ENCODE measurements around the gene CCT5.
A peak's percentile ranks its signal among the peaks of the same experiment; 100 is the strongest.

Gene CCT5

GRCh38 chr5:10249948-10250805, at the start of gene CCT5:
TSS of gene CCT5 (plus strand) at chr5:10250280. CDS start at chr5:10250341, 61 bp downstream.
- DNase-seq, result peak; percentile 98

- DNase-seq, result no peak
Measured at GRCh38 chr5:10201223-10201868, 48.7 kb upstream of the CCT5 start.

- DNase-seq, result no peak
Measured at GRCh38 chr5:10202089-10202910, 47.8 kb upstream of the CCT5 start.

- DNase-seq, result no peak
Measured at GRCh38 chr5:10209004-10209403, 41.1 kb upstream of the CCT5 start.

- DNase-seq, result no peak
Measured at GRCh38 chr5:10213316-10213715, 36.8 kb upstream of the CCT5 start.

- DNase-seq, result no peak
Measured at GRCh38 chr5:10214041-10214440, 36.0 kb upstream of the CCT5 start.

GRCh38 chr5:10215366-10215765, 34.7 kb upstream of the CCT5 start:
- DNase-seq, result no peak

GRCh38 chr5:10216107-10216506, 34.0 kb upstream of the CCT5 start:
- no peak for DNase-seq

GRCh38 chr5:10218658-10219057, 31.4 kb upstream of the CCT5 start:
- no peak for DNase-seq

GRCh38 chr5:10219068-10219467, 31.0 kb upstream of the CCT5 start:
- no peak for DNase-seq

- no peak for DNase-seq
Measured at GRCh38 chr5:10220248-10220647, 29.8 kb upstream of the CCT5 start.

GRCh38 chr5:10222326-10222725, 27.8 kb upstream of the CCT5 start:
- no peak for DNase-seq

- no peak for DNase-seq
Measured at GRCh38 chr5:10227379-10227778, 22.7 kb upstream of the CCT5 start.

GRCh38 chr5:10228288-10228687, 21.8 kb upstream of the CCT5 start:
- DNase-seq, result no peak

GRCh38 chr5:10229306-10230048, 20.6 kb upstream of the CCT5 start:
- no peak for DNase-seq

- DNase-seq, result no peak
Measured at GRCh38 chr5:10232386-10232785, 17.7 kb upstream of the CCT5 start.

- no peak for DNase-seq
Measured at GRCh38 chr5:10233011-10233410, 17.1 kb upstream of the CCT5 start.

GRCh38 chr5:10233505-10233904, 16.6 kb upstream of the CCT5 start:
- DNase-seq, result peak; percentile 51

GRCh38 chr5:10235350-10235749, 14.7 kb upstream of the CCT5 start:
- no peak for DNase-seq

- no peak for DNase-seq
Measured at GRCh38 chr5:10243660-10244240, 6.3 kb upstream of the CCT5 start.

GRCh38 chr5:10244342-10244944, 5.6 kb upstream of the CCT5 start:
- no peak for DNase-seq

- DNase-seq, result no peak
Measured at GRCh38 chr5:10246761-10247160, 3.3 kb upstream of the CCT5 start.

All from NCI-H510A (cell line).